Ectodermal cell (in vitro differentiated cells): ENCODE data around the gene NF2.

Experiments used
- H3K27ac ChIP-seq: 2 replicates; pipeline ENCODE4 v1.7.0; 2013; ENCODE audit warnings: mild to moderate bottlenecking, low read depth, low read length; ENCODE audit not compliant: insufficient read depth, poor library complexity, severe bottlenecking
- H3K27me3 ChIP-seq: 2 replicates; pipeline ENCODE4 v1.7.0; 2013; ENCODE audit warnings: mild to moderate bottlenecking, low read length; ENCODE audit not compliant: insufficient read depth, control insufficient read depth, poor library complexity, severe bottlenecking
- H3K36me3 ChIP-seq: one replicate; pipeline ENCODE4 v1.7.0; 2013; ENCODE audit warnings: low read length; ENCODE audit not compliant: control insufficient read depth, insufficient read depth
- H3K4me1 ChIP-seq: one replicate; pipeline ENCODE4 v1.7.0; 2013; ENCODE audit warnings: low read length; ENCODE audit not compliant: control insufficient read depth, insufficient read depth
- H3K4me3 ChIP-seq: 2 replicates; pipeline ENCODE4 v1.7.0; 2013; ENCODE audit warnings: low read depth, low read length, control low read depth; ENCODE audit not compliant: insufficient read depth
- H3K9me3 ChIP-seq: 2 replicates; pipeline ENCODE4 v1.7.0; 2013; ENCODE audit warnings: mild to moderate bottlenecking, low read length, moderate library complexity; ENCODE audit not compliant: control insufficient read depth
- WGBS, 2 experiments: methylation state at CpG; one replicate each; pipeline ENCODE4 v1.1.7; 2013; ENCODE audit warnings: missing lambda C conversion rate in 2 of 2; 5-methylcytosine and 5-hydroxymethylcytosine counted together

Gene NF2

DNA sequence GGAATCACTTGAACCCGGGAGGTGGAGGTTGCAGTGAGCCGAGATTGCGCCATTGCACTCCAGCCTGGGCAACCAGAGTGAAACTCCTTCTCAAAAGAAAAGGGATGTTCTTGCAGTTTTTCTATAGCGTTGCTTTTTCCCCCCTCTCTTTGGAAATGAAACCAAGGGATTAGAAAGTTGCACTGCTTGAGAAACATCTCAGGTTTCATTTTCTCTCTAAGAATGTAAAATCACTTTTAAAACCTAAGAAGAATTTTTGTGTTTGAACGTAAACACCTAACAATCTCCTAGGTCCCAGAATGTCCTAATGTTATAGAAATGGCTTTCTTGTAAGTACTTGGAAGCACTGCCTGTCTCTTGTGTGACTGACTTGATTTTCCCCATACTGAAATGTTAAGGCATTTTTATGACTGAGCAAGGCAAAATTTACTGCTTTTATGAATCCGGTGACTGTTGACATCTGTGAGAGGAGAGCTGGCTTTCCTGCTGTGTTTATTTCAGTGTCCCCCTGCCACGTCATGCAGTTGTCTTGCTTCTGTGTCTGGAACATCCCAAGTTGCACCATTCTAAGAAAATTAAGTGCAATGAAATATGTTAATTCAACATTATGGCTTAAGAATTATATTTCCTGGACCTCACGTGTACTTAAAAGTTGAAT lies 37.7 kb downstream of the NF2 start:
- no peaks in the 10 kb centered on the region for H3K27me3 ChIP-seq
- H3K4me3 ChIP-seq, result no peak overlapping the region
- H3K27ac ChIP-seq, result no peak overlapping the region
- H3K36me3 ChIP-seq, result peaks cover 12% of the 10 kb centered on the region
- H3K9me3 ChIP-seq, result no peaks in the 10 kb centered on the region
- no peaks in the 10 kb centered on the region for H3K4me1 ChIP-seq
- WGBS, 2 experiments, result 93 to 94% methylated on average over 7 to 8 of the region's 8 CpGs

DNA sequence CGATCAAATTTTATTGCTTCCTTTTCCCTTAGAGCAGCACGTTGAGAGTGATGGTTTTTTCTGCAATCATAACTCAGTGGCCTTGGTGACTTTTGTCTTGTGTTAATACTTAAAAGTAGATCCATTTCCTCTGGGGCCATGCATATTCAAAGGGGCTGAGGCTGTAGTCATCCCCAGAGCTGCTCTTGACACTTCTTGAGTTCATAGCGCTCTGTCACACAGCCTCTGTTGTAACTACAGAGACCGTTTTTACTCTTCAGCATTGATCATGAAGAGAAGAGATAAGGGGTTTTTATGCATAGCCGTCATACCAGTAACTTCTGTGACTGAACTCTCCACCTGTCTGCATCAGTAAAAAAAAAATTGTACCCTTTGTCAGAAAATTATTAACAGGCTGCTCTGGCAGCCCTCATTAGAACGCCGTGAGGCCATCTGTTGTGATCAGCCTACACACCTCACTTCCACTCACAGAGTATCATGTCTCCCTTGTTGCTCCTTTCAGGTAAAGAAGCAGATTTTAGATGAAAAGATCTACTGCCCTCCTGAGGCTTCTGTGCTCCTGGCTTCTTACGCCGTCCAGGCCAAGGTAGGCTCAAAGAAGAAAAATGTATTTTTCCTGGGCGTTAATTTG lies 38.4 kb downstream of the NF2 start:
- 96% methylated on average over 10 of the region's 10 CpGs for WGBS, 2 experiments
- Histone ChIP-seq H3K27me3 (no peaks in the 10 kb centered on the region), H3K4me3 (no peak overlapping the region), H3K36me3 (peaks cover 12% of the 10 kb centered on the region), H3K27ac (no peak overlapping the region), H3K9me3 (no peaks in the 10 kb centered on the region), H3K4me1 (no peaks in the 10 kb centered on the region)

- WGBS, 2 experiments, result 93% methylated on average over 4 of the region's 4 CpGs
- H3K36me3 ChIP-seq, result peaks cover 12% of the 10 kb centered on the region
- no peak overlapping the region for H3K4me3 ChIP-seq
- H3K27ac ChIP-seq, result no peak overlapping the region
- H3K9me3 ChIP-seq, result no peaks in the 10 kb centered on the region
- no peaks in the 10 kb centered on the region for H3K27me3 ChIP-seq
- no peaks in the 10 kb centered on the region for H3K4me1 ChIP-seq
Measured at GRCh38 chr22:29642694-29643093, 39.3 kb downstream of the NF2 start.

DNA sequence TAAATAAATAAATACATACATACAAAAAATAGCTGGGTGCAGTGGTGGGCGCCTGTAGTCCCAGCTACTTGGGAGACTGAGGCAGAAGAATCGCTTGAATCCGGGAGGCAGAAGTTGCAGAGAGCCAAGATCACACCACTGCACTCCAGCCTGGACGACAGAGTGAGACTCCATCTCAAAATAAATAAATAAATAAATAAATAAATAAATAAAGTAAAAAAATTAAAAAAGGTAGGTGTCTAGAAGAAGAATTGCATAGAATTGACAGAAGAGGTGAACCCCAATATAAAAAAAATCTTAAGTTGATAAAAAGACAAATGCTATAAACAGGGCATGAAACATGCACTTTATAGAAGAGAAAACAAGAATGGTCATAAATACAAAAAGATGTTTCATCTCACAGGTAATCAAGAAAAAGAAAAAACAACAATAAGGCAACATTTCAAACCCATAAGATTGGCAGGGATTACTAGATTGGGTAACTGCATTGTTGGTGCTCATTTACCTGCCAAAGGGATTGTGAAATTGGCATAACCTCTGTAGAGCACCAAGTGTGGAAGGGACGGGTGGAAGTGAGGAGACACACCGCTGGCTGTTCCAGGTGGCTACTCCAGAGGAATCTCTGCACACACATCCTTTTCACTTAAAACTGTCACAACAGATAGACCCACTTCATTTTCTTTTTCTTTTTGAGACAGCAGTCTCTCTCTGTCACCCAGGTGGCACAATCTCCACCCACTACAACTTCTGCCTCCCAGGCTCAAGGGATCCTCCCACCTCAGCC lies 44.7 kb downstream of the NF2 start:
- WGBS, 2 experiments, result 97 to 98% methylated on average over 5 of the region's 6 CpGs
- Histone ChIP-seq H3K4me3 (no peak overlapping the region), H3K4me1 (no peaks in the 10 kb centered on the region), H3K27me3 (no peaks in the 10 kb centered on the region), H3K9me3 (no peaks in the 10 kb centered on the region), H3K36me3 (peaks cover 6% of the 10 kb centered on the region), H3K27ac (no peak overlapping the region)

DNA sequence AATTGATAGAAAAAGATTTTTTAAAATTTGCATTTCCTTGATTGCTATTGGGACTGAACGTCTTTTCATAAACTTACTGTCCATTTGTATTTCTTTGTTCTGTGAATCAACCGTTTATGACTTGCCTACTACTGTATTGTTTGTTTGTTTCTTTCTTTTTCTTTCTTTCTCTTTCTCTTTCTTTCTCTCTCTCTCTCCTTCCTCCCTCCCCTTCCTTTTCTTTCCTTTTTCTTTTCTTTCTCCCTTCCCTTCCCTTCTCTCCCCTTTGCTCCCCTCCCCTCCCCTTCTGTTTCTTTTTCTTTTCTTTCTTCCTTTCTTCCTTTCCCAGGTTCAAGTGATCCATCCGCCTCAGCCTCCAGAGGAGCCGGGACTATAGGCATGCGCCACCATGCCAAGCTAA lies 46.9 kb downstream of the NF2 start:
- Histone ChIP-seq H3K4me3 (no peak overlapping the region), H3K36me3 (no peaks in the 10 kb centered on the region), H3K4me1 (peaks cover 3% of the 10 kb centered on the region), H3K27me3 (no peaks in the 10 kb centered on the region), H3K27ac (no peak overlapping the region), H3K9me3 (no peaks in the 10 kb centered on the region)
- 82 to 83% methylated on average over 5 of the region's 5 CpGs for WGBS, 2 experiments

- no peaks in the 10 kb centered on the region for H3K36me3 ChIP-seq
- WGBS, 2 experiments, result 84 to 100% methylated on average over 1 of the region's 1 CpG
- H3K4me3 ChIP-seq, result no peak overlapping the region
- no peaks in the 10 kb centered on the region for H3K27me3 ChIP-seq
- no peaks in the 10 kb centered on the region for H3K9me3 ChIP-seq
- H3K27ac ChIP-seq, result peak overlapping the region; percentile 8
- H3K4me1 ChIP-seq, result peaks cover 4% of the 10 kb centered on the region
Measured at GRCh38 chr22:29651652-29652051, 48.2 kb downstream of the NF2 start.

- WGBS, 2 experiments, result 88 to 95% methylated on average over 4 of the region's 4 CpGs
- no peaks in the 10 kb centered on the region for H3K27me3 ChIP-seq
- H3K4me1 ChIP-seq, result peaks cover 9% of the 10 kb centered on the region
- H3K4me3 ChIP-seq, result no peak overlapping the region
- no peak overlapping the region for H3K27ac ChIP-seq
- no peaks in the 10 kb centered on the region for H3K36me3 ChIP-seq
- H3K9me3 ChIP-seq, result no peaks in the 10 kb centered on the region
Measured at GRCh38 chr22:29654420-29654819, 51.0 kb downstream of the NF2 start.

GRCh38 chr22:29654882-29655281 lies 51.4 kb downstream of the NF2 start:
- Histone ChIP-seq H3K36me3 (no peaks in the 10 kb centered on the region), H3K4me1 (peaks cover 9% of the 10 kb centered on the region), H3K9me3 (no peaks in the 10 kb centered on the region), H3K4me3 (no peak overlapping the region), H3K27me3 (no peaks in the 10 kb centered on the region), H3K27ac (no peak overlapping the region)
- 70 to 78% methylated on average over 7 of the region's 7 CpGs for WGBS, 2 experiments

GRCh38 chr22:29658176-29658575 lies 54.7 kb downstream of the NF2 start:
- 95% methylated on average over 3 of the region's 4 CpGs for WGBS, 2 experiments
- H3K36me3 ChIP-seq, result no peaks in the 10 kb centered on the region
- H3K4me1 ChIP-seq, result peaks cover 9% of the 10 kb centered on the region
- no peak overlapping the region for H3K4me3 ChIP-seq
- no peaks in the 10 kb centered on the region for H3K27me3 ChIP-seq
- no peaks in the 10 kb centered on the region for H3K9me3 ChIP-seq
- H3K27ac ChIP-seq, result no peak overlapping the region

- Histone ChIP-seq H3K27me3 (no peaks in the 10 kb centered on the region), H3K27ac (no peak overlapping the region), H3K4me1 (peaks cover 9% of the 10 kb centered on the region), H3K9me3 (no peaks in the 10 kb centered on the region), H3K4me3 (no peak overlapping the region), H3K36me3 (no peaks in the 10 kb centered on the region)
- 95 to 98% methylated on average over 9 to 10 of the region's 11 CpGs for WGBS, 2 experiments
Measured at GRCh38 chr22:29660021-29660420, 56.6 kb downstream of the NF2 start.
